Rectal smooth muscle tissue (tissue), 1 donor: ENCODE measurements around the gene ST6GALNAC3.

Experiments used
- H3K27ac ChIP-seq: one replicate; pipeline ENCODE4 v1.7.0; 2013; ENCODE audit warnings: low read depth, low read length, inconsistent platforms
- H3K27me3 ChIP-seq: one replicate; pipeline ENCODE4 v1.7.0; 2013; ENCODE audit warnings: low read length; ENCODE audit not compliant: control insufficient read depth, insufficient read depth
- H3K36me3 ChIP-seq: one replicate; pipeline ENCODE4 v1.7.0; 2013; ENCODE audit warnings: low read length; ENCODE audit not compliant: control insufficient read depth, insufficient read depth
- H3K4me1 ChIP-seq: one replicate; pipeline ENCODE4 v1.7.0; 2013; ENCODE audit warnings: low read length; ENCODE audit not compliant: control insufficient read depth, insufficient read depth
- H3K4me3 ChIP-seq: one replicate; pipeline ENCODE4 v1.7.0; 2013; ENCODE audit warnings: low read length
- H3K9ac ChIP-seq: one replicate; pipeline ENCODE4 v1.7.0; 2013; ENCODE audit warnings: low read length

The ST6GALNAC3 gene

GRCh38 chr1:76430531-76430930, 356.0 kb downstream of the ST6GALNAC3 start:
- H3K9ac ChIP-seq = no peak overlapping the region

GRCh38 chr1:76433526-76433925, 359.0 kb downstream of the ST6GALNAC3 start:
- no peaks in the 10 kb centered on the region for H3K27me3 ChIP-seq
- no peak overlapping the region for H3K27ac ChIP-seq
- no peaks in the 10 kb centered on the region for H3K4me1 ChIP-seq
- no peaks in the 10 kb centered on the region for H3K36me3 ChIP-seq
- H3K9ac ChIP-seq = no peak overlapping the region
- H3K4me3 ChIP-seq = no peak overlapping the region

More at GRCh38 chr1:76430531-76430930, 356.0 kb downstream of the ST6GALNAC3 start:
- Histone ChIP-seq H3K36me3 (no peaks in the 10 kb centered on the region), H3K4me1 (no peaks in the 10 kb centered on the region), H3K27ac (no peak overlapping the region), H3K27me3 (no peaks in the 10 kb centered on the region), H3K4me3 (no peak overlapping the region)

GRCh38 chr1:76443217-76443616, 368.7 kb downstream of the ST6GALNAC3 start:
- Histone ChIP-seq H3K4me1 (no peaks in the 10 kb centered on the region), H3K36me3 (no peaks in the 10 kb centered on the region), H3K27me3 (no peaks in the 10 kb centered on the region), H3K4me3 (no peak overlapping the region), H3K27ac (no peak overlapping the region), H3K9ac (no peak overlapping the region)

- no peak overlapping the region for H3K4me3 ChIP-seq
- no peaks in the 10 kb centered on the region for H3K27me3 ChIP-seq
- no peaks in the 10 kb centered on the region for H3K36me3 ChIP-seq
- no peak overlapping the region for H3K27ac ChIP-seq
- H3K9ac ChIP-seq = no peak overlapping the region
- H3K4me1 ChIP-seq = no peaks in the 10 kb centered on the region
Measured at GRCh38 chr1:76444773-76445172, 370.2 kb downstream of the ST6GALNAC3 start.

GRCh38 chr1:76450229-76450628, 375.7 kb downstream of the ST6GALNAC3 start:
- Histone ChIP-seq H3K4me3 (no peak overlapping the region), H3K9ac (no peak overlapping the region), H3K27me3 (no peaks in the 10 kb centered on the region), H3K27ac (no peak overlapping the region), H3K4me1 (no peaks in the 10 kb centered on the region), H3K36me3 (no peaks in the 10 kb centered on the region)

- Histone ChIP-seq H3K27me3 (no peaks in the 10 kb centered on the region), H3K27ac (no peak overlapping the region), H3K4me3 (no peak overlapping the region), H3K4me1 (peaks cover 4% of the 10 kb centered on the region), H3K36me3 (no peaks in the 10 kb centered on the region), H3K9ac (no peak overlapping the region)
Measured at GRCh38 chr1:76463278-76463677, 388.7 kb downstream of the ST6GALNAC3 start.

- Histone ChIP-seq H3K4me1 (peaks cover 4% of the 10 kb centered on the region), H3K36me3 (no peaks in the 10 kb centered on the region)
Measured at GRCh38 chr1:76463849-76464248, 389.3 kb downstream of the ST6GALNAC3 start.

GRCh38 chr1:76465030-76465429, 390.5 kb downstream of the ST6GALNAC3 start:
- Histone ChIP-seq H3K4me3 (no peak overlapping the region), H3K4me1 (peaks cover 4% of the 10 kb centered on the region), H3K36me3 (no peaks in the 10 kb centered on the region), H3K9ac (no peak overlapping the region), H3K27ac (no peak overlapping the region), H3K27me3 (no peaks in the 10 kb centered on the region)

More at GRCh38 chr1:76463849-76464248, 389.3 kb downstream of the ST6GALNAC3 start:
- H3K4me3 ChIP-seq = no peak overlapping the region
- no peak overlapping the region for H3K9ac ChIP-seq
- H3K27me3 ChIP-seq = no peaks in the 10 kb centered on the region
- no peak overlapping the region for H3K27ac ChIP-seq

- no peaks in the 10 kb centered on the region for H3K27me3 ChIP-seq
- H3K4me1 ChIP-seq = peaks cover 4% of the 10 kb centered on the region
- H3K36me3 ChIP-seq = no peaks in the 10 kb centered on the region
- no peak overlapping the region for H3K27ac ChIP-seq
- no peak overlapping the region for H3K4me3 ChIP-seq
- no peak overlapping the region for H3K9ac ChIP-seq
Measured at GRCh38 chr1:76470166-76470565, 395.6 kb downstream of the ST6GALNAC3 start.

- Histone ChIP-seq H3K4me1 (no peaks in the 10 kb centered on the region), H3K9ac (no peak overlapping the region), H3K27me3 (no peaks in the 10 kb centered on the region), H3K27ac (no peak overlapping the region), H3K4me3 (no peak overlapping the region), H3K36me3 (no peaks in the 10 kb centered on the region)
Measured at GRCh38 chr1:76471536-76471935, 397.0 kb downstream of the ST6GALNAC3 start.

GRCh38 chr1:76473591-76473990, 399.0 kb downstream of the ST6GALNAC3 start:
- Histone ChIP-seq H3K36me3 (no peaks in the 10 kb centered on the region), H3K4me3 (no peak overlapping the region)

GRCh38 chr1:76474922-76475321, 400.4 kb downstream of the ST6GALNAC3 start:
- no peaks in the 10 kb centered on the region for H3K27me3 ChIP-seq
- no peak overlapping the region for H3K27ac ChIP-seq
- H3K36me3 ChIP-seq = no peaks in the 10 kb centered on the region
- H3K4me1 ChIP-seq = no peaks in the 10 kb centered on the region
- H3K9ac ChIP-seq = no peak overlapping the region
- H3K4me3 ChIP-seq = no peak overlapping the region

More at GRCh38 chr1:76473591-76473990, 399.0 kb downstream of the ST6GALNAC3 start:
- Histone ChIP-seq H3K9ac (no peak overlapping the region), H3K27ac (no peak overlapping the region), H3K27me3 (no peaks in the 10 kb centered on the region), H3K4me1 (no peaks in the 10 kb centered on the region)

- Histone ChIP-seq H3K27ac (no peak overlapping the region), H3K4me1 (no peaks in the 10 kb centered on the region), H3K27me3 (no peaks in the 10 kb centered on the region), H3K9ac (no peak overlapping the region), H3K4me3 (no peak overlapping the region), H3K36me3 (no peaks in the 10 kb centered on the region)
Measured at GRCh38 chr1:76477156-76477555, 402.6 kb downstream of the ST6GALNAC3 start.
